Activated CD4-positive, CD25-positive, alpha-beta regulatory T cell treated with anti-CD3 and anti-CD28 coated beads, Interleukin-2, amount 50 U/mL, for 24 hours (primary cell): ENCODE data around the gene IL13.
"Not testable (repeated sequence)": the region's sequence is repeated elsewhere in the genome, so short reads cannot be mapped to it uniquely, and the experiment has no call there.

ENCODE experiments used
- ATAC-seq, 2 donors: fragments of 150-1000 bp; cut with Tn5 transposase; one replicate each; pipeline ENCODE4 v1.10.0; 2021; ENCODE audit warnings: mild to moderate bottlenecking in 1 of 2, moderate library complexity in 1 of 2

The IL13 gene

GRCh38 chr5:132691755-132692631, 34.0 kb downstream of the IL13 start:
- ATAC-seq: not testable (repeated sequence)

- ATAC-seq: no peak
Measured at GRCh38 chr5:132692632-132692967, 34.6 kb downstream of the IL13 start.

- no peak for ATAC-seq
Measured at GRCh38 chr5:132695956-132696355, 38.0 kb downstream of the IL13 start.

- no peak for ATAC-seq
Measured at GRCh38 chr5:132704875-132705274, 46.9 kb downstream of the IL13 start.

GRCh38 chr5:132708645-132709044, 50.7 kb downstream of the IL13 start:
- no peak for ATAC-seq
